ENCODE measurements around the gene IMP4.

DNA sequence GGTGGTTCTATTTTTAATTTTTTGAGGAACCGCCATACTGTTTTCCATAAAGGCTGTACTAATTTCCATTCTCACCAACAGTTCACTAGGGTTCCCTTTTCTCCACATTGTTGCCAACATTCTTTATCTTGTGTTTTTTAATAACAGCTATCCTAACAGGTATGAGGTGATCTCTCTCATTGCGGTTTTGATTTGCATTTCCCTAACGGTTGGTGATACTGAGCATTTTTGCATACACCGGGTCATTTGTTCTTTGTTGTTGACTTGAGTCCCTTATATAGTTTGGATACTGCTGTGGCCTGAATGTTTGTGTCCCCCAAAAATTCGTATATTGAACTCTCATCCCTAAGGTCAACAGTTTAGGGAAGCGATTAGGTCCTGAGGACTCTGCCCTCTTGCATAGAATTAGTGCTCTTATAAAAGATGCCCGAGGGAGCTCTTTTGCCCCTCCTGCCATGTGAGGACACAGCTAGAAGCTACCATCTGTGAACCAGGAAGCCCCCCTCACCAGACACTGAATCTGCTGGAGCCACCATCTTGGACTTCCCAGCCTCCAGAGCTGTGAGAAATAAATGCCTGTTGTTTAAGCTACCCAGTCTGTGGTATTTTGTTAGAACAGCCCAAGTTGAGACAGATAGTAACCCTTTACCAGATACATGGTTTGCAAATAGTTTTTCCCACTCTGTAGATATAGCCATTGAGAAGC lies 4.7 kb downstream of the IMP4 start:
- TF ChIP-seq, protein P1, sequence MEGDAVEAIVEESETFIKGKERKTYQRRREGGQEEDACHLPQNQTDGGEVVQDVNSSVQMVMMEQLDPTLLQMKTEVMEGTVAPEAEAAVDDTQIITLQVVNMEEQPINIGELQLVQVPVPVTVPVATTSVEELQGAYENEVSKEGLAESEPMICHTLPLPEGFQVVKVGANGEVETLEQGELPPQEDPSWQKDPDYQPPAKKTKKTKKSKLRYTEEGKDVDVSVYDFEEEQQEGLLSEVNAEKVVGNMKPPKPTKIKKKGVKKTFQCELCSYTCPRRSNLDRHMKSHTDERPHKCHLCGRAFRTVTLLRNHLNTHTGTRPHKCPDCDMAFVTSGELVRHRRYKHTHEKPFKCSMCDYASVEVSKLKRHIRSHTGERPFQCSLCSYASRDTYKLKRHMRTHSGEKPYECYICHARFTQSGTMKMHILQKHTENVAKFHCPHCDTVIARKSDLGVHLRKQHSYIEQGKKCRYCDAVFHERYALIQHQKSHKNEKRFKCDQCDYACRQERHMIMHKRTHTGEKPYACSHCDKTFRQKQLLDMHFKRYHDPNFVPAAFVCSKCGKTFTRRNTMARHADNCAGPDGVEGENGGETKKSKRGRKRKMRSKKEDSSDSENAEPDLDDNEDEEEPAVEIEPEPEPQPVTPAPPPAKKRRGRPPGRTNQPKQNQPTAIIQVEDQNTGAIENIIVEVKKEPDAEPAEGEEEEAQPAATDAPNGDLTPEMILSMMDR (conservative IDR thresholded peaks at IDR 0.05; ENCODE audit: low read depth, low read length) = no peak
- TF ChIP-seq POLR2A (IDR thresholded peaks at IDR 0.05; ENCODE audit: low read depth, low read length) (no peak), RAD21 (IDR thresholded peaks at IDR 0.05; ENCODE audit: low read length) (no peak), CHD1 (IDR thresholded peaks at IDR 0.05; ENCODE audit: low read depth, low read length) (no peak)
